ENCODE results near the gene PTGER4. TPM values are rescaled to one million over a fixed set of nuclear protein-coding genes. Genes with fewer than 3 reads are reported as not detected.
"Not testable (repeated sequence)": the region's sequence is repeated elsewhere in the genome, so short reads cannot be mapped to it uniquely, and the experiment has no call there.

PTGER4 gene
- polyA plus RNA-seq, 1 donor (not counting 4 experiments of a cell fraction or from before 2014, with no cell fraction given) = 12.2 TPM

DNA sequence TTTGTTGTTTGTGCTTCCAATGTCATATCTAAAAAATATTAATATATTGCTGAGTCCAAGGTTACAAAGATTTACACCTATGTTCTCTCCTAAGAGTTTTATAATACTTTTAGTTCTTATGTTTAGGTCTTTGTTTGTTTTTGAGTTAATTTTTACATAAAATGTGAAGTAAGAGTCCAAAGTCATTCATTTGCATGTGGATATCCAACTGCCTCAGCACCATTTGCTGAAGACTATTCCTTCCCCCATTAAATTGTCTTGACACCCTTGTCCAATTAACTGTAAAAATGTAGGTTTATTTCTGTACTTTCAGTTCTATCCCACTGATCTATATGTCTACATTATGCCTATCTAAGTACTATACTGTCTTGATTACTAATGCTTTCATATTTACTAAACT, 40.4 kb downstream of the PTGER4 start:
- no peak overlapping the region for H3K4me3 ChIP-seq (ENCODE audit: control insufficient read depth in 2 of 3, extremely low read depth in 1 of 3, insufficient read depth in 2 of 3, low read depth in 1 of 3, low read length in 3 of 3)
- dilution Hi-C loops (cut with MboI; ENCODE audit: extremely low pct_ligation_motif_present, low sequenced_read_pairs) = no loop called here
- no peaks in the 10 kb centered on the region for H3K36me3 ChIP-seq (ENCODE audit: control insufficient read depth in 2 of 2, extremely low read depth in 1 of 2, insufficient read depth in 2 of 2, low read length in 2 of 2)
- H4K20me1 ChIP-seq (ENCODE audit: control insufficient read depth, extremely low read depth, insufficient read depth, low read length) = no peaks in the 10 kb centered on the region
- H3K9me3 ChIP-seq (ENCODE audit: control insufficient read depth, low read depth, low read length) = no peaks in the 10 kb centered on the region
- TF ChIP-seq, protein P1, sequence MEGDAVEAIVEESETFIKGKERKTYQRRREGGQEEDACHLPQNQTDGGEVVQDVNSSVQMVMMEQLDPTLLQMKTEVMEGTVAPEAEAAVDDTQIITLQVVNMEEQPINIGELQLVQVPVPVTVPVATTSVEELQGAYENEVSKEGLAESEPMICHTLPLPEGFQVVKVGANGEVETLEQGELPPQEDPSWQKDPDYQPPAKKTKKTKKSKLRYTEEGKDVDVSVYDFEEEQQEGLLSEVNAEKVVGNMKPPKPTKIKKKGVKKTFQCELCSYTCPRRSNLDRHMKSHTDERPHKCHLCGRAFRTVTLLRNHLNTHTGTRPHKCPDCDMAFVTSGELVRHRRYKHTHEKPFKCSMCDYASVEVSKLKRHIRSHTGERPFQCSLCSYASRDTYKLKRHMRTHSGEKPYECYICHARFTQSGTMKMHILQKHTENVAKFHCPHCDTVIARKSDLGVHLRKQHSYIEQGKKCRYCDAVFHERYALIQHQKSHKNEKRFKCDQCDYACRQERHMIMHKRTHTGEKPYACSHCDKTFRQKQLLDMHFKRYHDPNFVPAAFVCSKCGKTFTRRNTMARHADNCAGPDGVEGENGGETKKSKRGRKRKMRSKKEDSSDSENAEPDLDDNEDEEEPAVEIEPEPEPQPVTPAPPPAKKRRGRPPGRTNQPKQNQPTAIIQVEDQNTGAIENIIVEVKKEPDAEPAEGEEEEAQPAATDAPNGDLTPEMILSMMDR (optimal IDR thresholded peaks at IDR 0.05 in 1 of 3, IDR thresholded peaks at IDR 0.05 in 1 of 3, conservative IDR thresholded peaks at IDR 0.05 in 1 of 3; ENCODE audit: extremely low read depth in 1 of 3, insufficient read depth in 2 of 3, low read length in 3 of 3) = no peak
- no peak for TF ChIP-seq EZH2 (IDR thresholded peaks at IDR 0.05; ENCODE audit: low read length)
- DNase-seq (ENCODE audit: low read depth, low spot score) = no peak
- H3K27ac ChIP-seq (ENCODE audit: control insufficient read depth, insufficient read depth, low read length) = no peak overlapping the region
- H2AFZ ChIP-seq (ENCODE audit: control insufficient read depth, low read length) = no peak overlapping the region
- H3K4me2 ChIP-seq (ENCODE audit: control insufficient read depth, extremely low read depth, insufficient read depth, low read depth, low read length) = no peak overlapping the region
- no peaks in the 10 kb centered on the region for H3K27me3 ChIP-seq (ENCODE audit: control insufficient read depth, extremely low read depth, insufficient read depth, low read length)
- no peaks in the 10 kb centered on the region for H3K79me2 ChIP-seq (ENCODE audit: control insufficient read depth, insufficient read depth, low read length)
- H3K4me1 ChIP-seq (ENCODE audit: control insufficient read depth, extremely low read depth, insufficient read depth, low read length) = peaks cover 2% of the 10 kb centered on the region
- H3K9ac ChIP-seq (ENCODE audit: control insufficient read depth, extremely low read depth, insufficient read depth, low read length) = no peak overlapping the region
- H3K9me1 ChIP-seq (ENCODE audit: control insufficient read depth, extremely low read depth, insufficient read depth, low read length) = no peaks in the 10 kb centered on the region
- FAIRE-seq = no peak

DNA sequence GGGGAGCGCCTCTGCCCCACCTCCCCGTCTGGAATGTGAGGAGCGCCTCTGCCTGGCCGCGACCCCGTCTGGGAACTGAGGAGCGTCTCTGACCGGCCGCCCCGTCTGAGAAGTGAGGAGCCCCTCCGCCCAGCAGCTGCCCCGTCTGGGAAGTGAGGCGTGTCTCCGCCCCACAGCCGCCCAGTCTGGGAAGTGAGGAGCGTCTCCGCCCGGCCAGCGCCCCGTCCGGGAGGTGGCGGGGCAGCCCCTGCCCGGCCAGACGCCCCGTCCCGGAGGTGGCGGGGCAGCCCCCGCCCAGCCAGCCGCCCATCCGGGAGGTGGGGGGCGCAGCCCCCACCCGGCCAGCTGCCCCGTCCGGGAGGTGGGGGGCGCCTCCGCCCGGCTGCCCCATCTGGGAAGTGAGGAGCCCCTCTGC, 42.8 kb downstream of the PTGER4 start:
- H3K9me3 ChIP-seq (ENCODE audit: control insufficient read depth, low read depth, low read length); H3K4me3 ChIP-seq (ENCODE audit: control insufficient read depth in 2 of 3, extremely low read depth in 1 of 3, insufficient read depth in 2 of 3, low read depth in 1 of 3, low read length in 3 of 3); dilution Hi-C loops (cut with MboI; ENCODE audit: extremely low pct_ligation_motif_present, low sequenced_read_pairs); H3K79me2 ChIP-seq (ENCODE audit: control insufficient read depth, insufficient read depth, low read length); H3K4me2 ChIP-seq (ENCODE audit: control insufficient read depth, extremely low read depth, insufficient read depth, low read depth, low read length); FAIRE-seq; H4K20me1 ChIP-seq (ENCODE audit: control insufficient read depth, extremely low read depth, insufficient read depth, low read length); H2AFZ ChIP-seq (ENCODE audit: control insufficient read depth, low read length); H3K4me1 ChIP-seq (ENCODE audit: control insufficient read depth, extremely low read depth, insufficient read depth, low read length); H3K27ac ChIP-seq (ENCODE audit: control insufficient read depth, insufficient read depth, low read length); H3K9ac ChIP-seq (ENCODE audit: control insufficient read depth, extremely low read depth, insufficient read depth, low read length); H3K36me3 ChIP-seq (ENCODE audit: control insufficient read depth in 2 of 2, extremely low read depth in 1 of 2, insufficient read depth in 2 of 2, low read length in 2 of 2); H3K27me3 ChIP-seq (ENCODE audit: control insufficient read depth, extremely low read depth, insufficient read depth, low read length); H3K9me1 ChIP-seq (ENCODE audit: control insufficient read depth, extremely low read depth, insufficient read depth, low read length); DNase-seq (ENCODE audit: low read depth, low spot score): not testable (repeated sequence)

DNA sequence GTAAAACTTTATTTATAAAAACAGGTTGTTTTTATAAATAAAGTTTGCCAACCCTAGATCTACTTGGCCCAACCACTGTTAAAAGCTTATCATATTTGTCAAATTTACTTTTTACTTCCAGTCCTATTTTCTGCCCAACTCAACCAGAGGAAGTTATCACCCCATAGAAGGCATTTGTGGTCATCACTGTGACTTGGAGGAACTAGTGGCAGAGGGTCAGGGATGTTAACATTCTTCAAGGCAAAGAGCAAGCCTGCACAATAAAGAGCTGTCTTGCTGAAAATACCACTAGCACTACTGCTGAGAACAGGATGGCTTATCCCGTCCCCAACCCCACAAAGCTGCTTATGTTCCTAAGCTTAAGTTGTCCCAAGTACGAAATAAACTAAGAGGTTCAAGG, 53.7 kb downstream of the PTGER4 start:
- dilution Hi-C loops (cut with MboI; ENCODE audit: extremely low pct_ligation_motif_present, low sequenced_read_pairs) = no loop called here
- H2AFZ ChIP-seq (ENCODE audit: control insufficient read depth, low read length) = no peak overlapping the region
- H3K9me1 ChIP-seq (ENCODE audit: control insufficient read depth, extremely low read depth, insufficient read depth, low read length) = no peaks in the 10 kb centered on the region
- no peak overlapping the region for H3K4me3 ChIP-seq (ENCODE audit: control insufficient read depth in 2 of 3, extremely low read depth in 1 of 3, insufficient read depth in 2 of 3, low read depth in 1 of 3, low read length in 3 of 3)
- H4K20me1 ChIP-seq (ENCODE audit: control insufficient read depth, extremely low read depth, insufficient read depth, low read length) = no peaks in the 10 kb centered on the region
- H3K36me3 ChIP-seq (ENCODE audit: control insufficient read depth in 2 of 2, extremely low read depth in 1 of 2, insufficient read depth in 2 of 2, low read length in 2 of 2) = no peaks in the 10 kb centered on the region
- H3K4me2 ChIP-seq (ENCODE audit: control insufficient read depth, extremely low read depth, insufficient read depth, low read depth, low read length) = no peak overlapping the region
- FAIRE-seq = no peak
- DNase-seq (ENCODE audit: low read depth, low spot score) = no peak
- H3K4me1 ChIP-seq (ENCODE audit: control insufficient read depth, extremely low read depth, insufficient read depth, low read length) = peaks cover 14% of the 10 kb centered on the region
- no peaks in the 10 kb centered on the region for H3K79me2 ChIP-seq (ENCODE audit: control insufficient read depth, insufficient read depth, low read length)
- no peak overlapping the region for H3K27ac ChIP-seq (ENCODE audit: control insufficient read depth, insufficient read depth, low read length)
- no peaks in the 10 kb centered on the region for H3K27me3 ChIP-seq (ENCODE audit: control insufficient read depth, extremely low read depth, insufficient read depth, low read length)
- no peak overlapping the region for H3K9ac ChIP-seq (ENCODE audit: control insufficient read depth, extremely low read depth, insufficient read depth, low read length)
- TF ChIP-seq, protein P1 (optimal IDR thresholded peaks at IDR 0.05 in 1 of 3, IDR thresholded peaks at IDR 0.05 in 1 of 3, conservative IDR thresholded peaks at IDR 0.05 in 1 of 3; ENCODE audit: extremely low read depth in 1 of 3, insufficient read depth in 2 of 3, low read length in 3 of 3) = no peak
- TF ChIP-seq EZH2 (IDR thresholded peaks at IDR 0.05; ENCODE audit: low read length) = no peak
- no peaks in the 10 kb centered on the region for H3K9me3 ChIP-seq (ENCODE audit: control insufficient read depth, low read depth, low read length)
